HepG2 (cell line): ENCODE measurements around the gene GPER1. TPM values are rescaled to one million over a fixed set of nuclear protein-coding genes. Genes with fewer than 3 reads are reported as not detected.
A peak's percentile ranks its signal among the peaks of the same experiment; 100 is the strongest.

Source experiments
- ELF1 ChIP-seq: sonication (generic); formaldehyde crosslinking; IDR thresholded peaks from 2 replicates; pipeline ENCODE4 v1.4.0; 2020; ENCODE audit warnings: missing genetic modification reagents
- KMT2A ChIP-seq: sonication (generic); formaldehyde crosslinking; IDR thresholded peaks from 2 replicates; pipeline ENCODE4 v1.4.0; 2020; ENCODE audit warnings: missing genetic modification reagents
- NR2F6 ChIP-seq, 2 experiments: IDR thresholded peaks; 2 replicates each; pipeline ENCODE4 v1.6.1; 2016; ENCODE audit warnings: antibody characterized with exemption in 1 of 2, mild to moderate bottlenecking in 1 of 2
- RFX5 ChIP-seq: IDR thresholded peaks from 2 replicates; pipeline ENCODE4 v1.6.1; 2011; ENCODE audit warnings: low read depth, low read length, improper control_type of control experiment
- SNRNP70 ChIP-seq: fragments of 200-400 bp; formaldehyde crosslinking; IDR thresholded peaks from 2 replicates; pipeline ENCODE4 v1.6.1; 2017; ENCODE audit warnings: mild to moderate bottlenecking, low read depth, low read length, moderate library complexity
- TAF15 ChIP-seq: fragments of 200-400 bp; formaldehyde crosslinking; IDR thresholded peaks from one replicate; pipeline ENCODE4 v1.6.1; 2018; ENCODE audit warnings: mild to moderate bottlenecking, low read depth, low read length; ENCODE audit not compliant: poor library complexity, severe bottlenecking
- XBP1 ChIP-seq: sonication (generic); formaldehyde crosslinking; IDR thresholded peaks from 2 replicates; pipeline ENCODE4 v1.5.0; 2020; ENCODE audit warnings: missing genetic modification reagents
- ZBTB7B ChIP-seq: sonication (generic); formaldehyde crosslinking; IDR thresholded peaks from 2 replicates; pipeline ENCODE4 v1.4.0; 2020; ENCODE audit warnings: missing genetic modification reagents
- ZNF275 ChIP-seq: sonication (generic); formaldehyde crosslinking; IDR thresholded peaks from 2 replicates; pipeline ENCODE4 v1.8.0; 2022; ENCODE audit warnings: missing genetic modification reagents, mild to moderate bottlenecking, inconsistent platforms, borderline replicate concordance
- ZNF318 ChIP-seq: sonication (generic); formaldehyde crosslinking; IDR thresholded peaks from 2 replicates; pipeline ENCODE4 v1.4.0; 2020; ENCODE audit warnings: mild to moderate bottlenecking, missing genetic modification reagents
- ZNF75D ChIP-seq: sonication (generic); formaldehyde crosslinking; IDR thresholded peaks from 2 replicates; pipeline ENCODE4 v1.8.1; 2023; ENCODE audit warnings: missing genetic modification reagents, mild to moderate bottlenecking, borderline replicate concordance
- ZNF772 ChIP-seq: sonication (generic); formaldehyde crosslinking; IDR thresholded peaks from 2 replicates; pipeline ENCODE4 v1.5.0; 2020; ENCODE audit warnings: mild to moderate bottlenecking, missing genetic modification reagents
- ZNF788 ChIP-seq: sonication (generic); formaldehyde crosslinking; IDR thresholded peaks from 2 replicates; pipeline ENCODE4 v1.5.0; 2020; ENCODE audit warnings: mild to moderate bottlenecking, missing genetic modification reagents, borderline replicate concordance
- ZNF790 ChIP-seq: sonication (generic); formaldehyde crosslinking; IDR thresholded peaks from 2 replicates; pipeline ENCODE4 v1.8.0; 2022; ENCODE audit warnings: missing genetic modification reagents, mild to moderate bottlenecking, borderline replicate concordance
- ZSCAN31 ChIP-seq: sonication (generic); formaldehyde crosslinking; IDR thresholded peaks from 2 replicates; pipeline ENCODE4 v1.5.0; 2020; ENCODE audit warnings: low read depth, mild to moderate bottlenecking, missing genetic modification reagents
- polyA plus RNA-seq, 8 experiments: library from polyadenylated mRNA; depleted of rRNA in 3 of 8; stranded (reverse) in 7 of 8; unstranded in 1 of 8; fragments of >200 nt; fragmentation: Illumina TruSeq in 4 of 8; extraction: Trizol in 4 of 8; gene quantifications; 2 replicates each; pipeline versions ENCODE4 v1.2.1 to v1.2.3, GENCODE V29; 2011 to 2016; ENCODE audit warnings: low read depth in 4 of 8, missing spikeins in 1 of 8, mixed read lengths in 1 of 8; ENCODE audit not compliant: insufficient read depth in 1 of 8
- total RNA-seq, 5 experiments: library from RNA; depleted of rRNA; stranded (reverse); fragments of >200 nt; fragmentation: Illumina TruSeq; extraction: Trizol; gene quantifications; 2 replicates each; pipeline ENCODE4 v1.2.3, GENCODE V29; 2016; ENCODE audit warnings: low read depth in 1 of 5

Gene GPER1
- total and polyA plus RNA-seq, 2 of the 13 experiments (the other 11 are each of a cell fraction or from before 2014, with no cell fraction given) = 12.7 to 19.7 TPM

GRCh38 chr7:1101563-1102431, 13.9 kb downstream of the GPER1 start (continued):
- TF ChIP-seq TAF15 (no peak), KMT2A (CRISPR knock-in tag) (peak; percentile 62; the same call in 1 of the 2 replicates), XBP1 (CRISPR knock-in tag) (no peak), RFX5 (no peak), ZNF772 (CRISPR knock-in tag) (no peak), ZNF788 (no peak), ZBTB7B (CRISPR knock-in tag) (no peak), SNRNP70 (no peak), ELF1 (no peak), ZNF275 (no peak), NR2F6 (IDR thresholded peaks at IDR 0.05) (no peak), NR2F6 (CRISPR knock-in tag; IDR thresholded peaks at IDR 0.05) (no peak), ZNF75D (CRISPR knock-in tag) (no peak), ZNF790 (CRISPR knock-in tag) (0 out of 2 replicates have a peak, but pooled peaks have one; percentile 40), ZNF318 (CRISPR knock-in tag) (no peak), ZSCAN31 (CRISPR knock-in tag) (no peak)
